ENCODE measurements around the gene LRP6. TPM values are rescaled to one million over a fixed set of nuclear protein-coding genes. Genes with fewer than 3 reads are reported as not detected.

The LRP6 gene
- total RNA-seq, 1 donor from 2014 or later: 23.8 TPM

- no peak for TF ChIP-seq CTCF (conservative IDR thresholded peaks at IDR 0.05; ENCODE audit: low read depth, low read length)
- DNase-seq (ENCODE audit: low read depth): no peak
- H3K4me3 ChIP-seq (ENCODE audit: low read depth, low read length): no peak overlapping the region
These were observed 158.3 kb downstream of the LRP6 start for GRCh38 chr12:12108441-12109058.

- no peak overlapping the region for H3K4me3 ChIP-seq (ENCODE audit: low read depth, low read length)
- DNase-seq (ENCODE audit: low read depth): no peak
- no peak for TF ChIP-seq CTCF (conservative IDR thresholded peaks at IDR 0.05; ENCODE audit: low read depth, low read length)
These were observed 159.2 kb downstream of the LRP6 start for GRCh38 chr12:12107678-12108077.

DNA sequence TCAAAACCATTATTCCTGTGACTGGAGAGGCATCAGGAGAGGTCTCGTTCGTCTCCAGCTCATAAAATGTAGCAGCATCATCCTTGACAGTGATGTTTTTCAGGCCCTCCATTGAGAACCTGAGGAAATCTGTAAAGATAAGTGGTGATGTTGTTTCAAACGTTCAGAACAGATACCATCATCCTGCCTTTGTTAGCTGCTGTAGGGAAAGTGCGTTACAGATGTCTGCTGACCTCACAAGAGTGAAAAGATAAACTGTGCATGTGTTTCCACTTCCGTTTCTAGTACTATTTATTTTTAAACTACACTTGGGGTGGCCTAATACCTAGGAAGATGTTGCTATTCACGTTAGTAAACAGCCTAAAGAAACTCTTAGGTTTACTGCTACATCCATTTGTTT lies 167.7 kb downstream of the LRP6 start:
- no peak overlapping the region for H3K4me3 ChIP-seq (ENCODE audit: low read depth, low read length)
- no peak for DNase-seq (ENCODE audit: low read depth)
- TF ChIP-seq CTCF (conservative IDR thresholded peaks at IDR 0.05; ENCODE audit: low read depth, low read length): no peak

DNA sequence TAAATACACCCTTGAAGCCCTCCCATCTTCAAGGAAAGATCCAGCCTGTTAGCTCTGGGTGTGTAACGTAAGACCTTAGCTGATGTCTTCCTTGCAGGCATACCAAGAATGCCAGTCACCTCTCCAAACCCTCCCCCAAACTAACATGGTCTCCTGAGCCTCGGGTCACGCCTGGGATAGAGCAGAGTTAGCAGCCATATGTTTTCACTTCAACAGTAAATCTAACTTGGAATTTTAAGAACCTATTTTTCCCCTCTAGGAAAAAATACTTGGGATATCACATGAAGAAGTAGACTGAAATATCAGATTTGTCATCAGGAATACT lies 168.2 kb downstream of the LRP6 start:
- no peak overlapping the region for H3K4me3 ChIP-seq (ENCODE audit: low read depth, low read length)
- no peak for DNase-seq (ENCODE audit: low read depth)
- TF ChIP-seq CTCF (conservative IDR thresholded peaks at IDR 0.05; ENCODE audit: low read depth, low read length): no peak

DNA sequence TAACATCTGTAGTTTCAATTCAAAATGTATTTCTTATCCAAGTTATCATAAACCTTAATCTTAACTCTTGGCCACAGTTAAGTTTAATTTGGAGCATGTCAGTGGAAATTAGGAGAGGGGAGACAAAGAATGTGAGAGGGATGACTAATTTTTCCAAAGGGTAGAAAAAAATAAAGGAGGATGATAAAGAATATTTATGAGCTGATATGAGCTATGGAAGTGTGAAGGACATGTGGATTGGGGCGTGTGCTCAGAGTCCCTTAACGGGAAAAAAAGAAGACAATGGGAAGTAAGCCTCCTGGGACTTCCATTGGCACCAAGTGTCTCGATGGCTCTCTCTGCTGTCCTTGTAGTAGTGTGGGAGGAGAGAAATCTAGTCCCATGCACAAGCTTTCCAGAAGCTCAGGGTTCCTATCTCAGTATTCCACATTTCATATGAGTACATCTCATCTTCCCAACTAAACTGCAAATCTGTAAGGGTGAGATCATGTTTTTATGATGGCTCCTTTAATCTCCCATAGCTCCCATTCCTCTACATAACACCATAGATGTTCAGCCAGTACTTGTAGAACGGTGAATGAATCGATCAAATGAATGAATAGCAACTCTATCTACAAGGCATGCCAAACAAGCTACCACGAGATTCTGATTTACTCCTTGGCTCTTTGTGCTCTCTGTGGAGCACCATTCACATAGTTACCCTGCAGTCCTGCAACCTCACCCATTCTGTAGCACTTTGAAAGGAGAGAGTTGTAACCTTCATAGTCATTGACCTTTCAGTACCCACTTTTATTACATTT lies 168.8 kb downstream of the LRP6 start:
- DNase-seq (ENCODE audit: low read depth): no peak
- no peak overlapping the region for H3K4me3 ChIP-seq (ENCODE audit: low read depth, low read length)
- no peak for TF ChIP-seq CTCF (conservative IDR thresholded peaks at IDR 0.05; ENCODE audit: low read depth, low read length)

GRCh38 chr12:12095021-12095420 lies 171.8 kb downstream of the LRP6 start:
- H3K4me3 ChIP-seq (ENCODE audit: low read depth, low read length): no peak overlapping the region
- TF ChIP-seq CTCF (conservative IDR thresholded peaks at IDR 0.05; ENCODE audit: low read depth, low read length): no peak
- no peak for DNase-seq (ENCODE audit: low read depth)

GRCh38 chr12:12094481-12094880 lies 172.4 kb downstream of the LRP6 start:
- no peak for TF ChIP-seq CTCF (conservative IDR thresholded peaks at IDR 0.05; ENCODE audit: low read depth, low read length)
- no peak overlapping the region for H3K4me3 ChIP-seq (ENCODE audit: low read depth, low read length)
- DNase-seq (ENCODE audit: low read depth): no peak
